HL-60 (cell line): ENCODE measurements around the gene DAB2.

ENCODE experiments used
- DNase-seq, 2 experiments: peaks; one replicate each; pipeline ENCODE4 v3.0.0-alpha.2; 2010 to 2020; ENCODE audit warnings: low read depth in 1 of 2, low spot score in 1 of 2
- H3K27ac ChIP-seq: fragments of 250-450 bp; sonication (Bioruptor Pico); replicated peaks from 2 replicates; pipeline ENCODE4 v1.5.1; 2020; ENCODE audit warnings: mild to moderate bottlenecking, moderate library complexity
- H3K27me3 ChIP-seq: fragments of 250-450 bp; sonication (Bioruptor Pico); 2 replicates; pipeline ENCODE4 v1.5.1; 2021; ENCODE audit warnings: mild to moderate bottlenecking, moderate library complexity; ENCODE audit not compliant: insufficient read depth, poor library complexity, severe bottlenecking
- H3K4me3 ChIP-seq: replicated peaks from 2 replicates; pipeline ENCODE4 v1.5.1; 2011; ENCODE audit warnings: mild to moderate bottlenecking, control low read depth, low read length; ENCODE audit not compliant: insufficient read depth
- GABPA ChIP-seq: IDR thresholded peaks from 2 replicates; pipeline ENCODE4 v1.6.1; 2012; ENCODE audit warnings: low read depth
- POLR2AphosphoS5 ChIP-seq: IDR thresholded peaks from 2 replicates; pipeline ENCODE4 v1.6.1; 2012; ENCODE audit warnings: low read depth
- SPI1 ChIP-seq: IDR thresholded peaks from 2 replicates; pipeline ENCODE4 v1.6.1; 2012; ENCODE audit warnings: low read depth, mild to moderate bottlenecking, borderline replicate concordance
- TF ChIP-seq, protein P1 (sequence below): IDR thresholded peaks from 2 replicates; pipeline ENCODE4 v1.6.1; 2012; ENCODE audit warnings: low read depth; ENCODE audit not compliant: insufficient replicate concordance
- TF ChIP-seq, protein P2 (sequence below): IDR thresholded peaks from one replicate; pipeline ENCODE4 v1.5.1; 2011; ENCODE audit warnings: low read length, control low read depth, inconsistent platforms; ENCODE audit not compliant: insufficient read depth

Gene DAB2

DNA sequence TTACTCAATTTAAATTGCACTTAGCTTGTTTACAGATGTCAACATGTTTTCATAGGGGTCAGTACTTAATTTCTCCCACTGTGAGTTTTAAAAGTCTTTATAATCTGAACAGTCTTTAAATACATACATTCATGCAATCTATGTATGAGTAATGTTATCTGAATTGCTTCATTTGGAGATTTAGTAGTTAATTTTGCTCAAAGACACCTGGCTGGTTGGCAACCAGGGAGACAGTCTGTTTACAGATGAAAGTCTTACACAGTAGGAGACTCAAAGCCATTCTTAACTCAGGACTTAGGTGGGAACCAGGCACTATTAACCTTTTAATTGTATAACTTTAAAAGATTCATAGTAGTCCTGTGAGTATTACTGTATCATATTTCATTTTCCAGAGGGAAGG is 29.3 kb downstream of the DAB2 start:
- H3K27me3 ChIP-seq, result no peaks in the 10 kb centered on the region
- no peak overlapping the region for H3K4me3 ChIP-seq
- TF ChIP-seq SPI1, result no peak
- no peak for TF ChIP-seq GABPA
- no peak for TF ChIP-seq POLR2AphosphoS5
- TF ChIP-seq, protein P1, sequence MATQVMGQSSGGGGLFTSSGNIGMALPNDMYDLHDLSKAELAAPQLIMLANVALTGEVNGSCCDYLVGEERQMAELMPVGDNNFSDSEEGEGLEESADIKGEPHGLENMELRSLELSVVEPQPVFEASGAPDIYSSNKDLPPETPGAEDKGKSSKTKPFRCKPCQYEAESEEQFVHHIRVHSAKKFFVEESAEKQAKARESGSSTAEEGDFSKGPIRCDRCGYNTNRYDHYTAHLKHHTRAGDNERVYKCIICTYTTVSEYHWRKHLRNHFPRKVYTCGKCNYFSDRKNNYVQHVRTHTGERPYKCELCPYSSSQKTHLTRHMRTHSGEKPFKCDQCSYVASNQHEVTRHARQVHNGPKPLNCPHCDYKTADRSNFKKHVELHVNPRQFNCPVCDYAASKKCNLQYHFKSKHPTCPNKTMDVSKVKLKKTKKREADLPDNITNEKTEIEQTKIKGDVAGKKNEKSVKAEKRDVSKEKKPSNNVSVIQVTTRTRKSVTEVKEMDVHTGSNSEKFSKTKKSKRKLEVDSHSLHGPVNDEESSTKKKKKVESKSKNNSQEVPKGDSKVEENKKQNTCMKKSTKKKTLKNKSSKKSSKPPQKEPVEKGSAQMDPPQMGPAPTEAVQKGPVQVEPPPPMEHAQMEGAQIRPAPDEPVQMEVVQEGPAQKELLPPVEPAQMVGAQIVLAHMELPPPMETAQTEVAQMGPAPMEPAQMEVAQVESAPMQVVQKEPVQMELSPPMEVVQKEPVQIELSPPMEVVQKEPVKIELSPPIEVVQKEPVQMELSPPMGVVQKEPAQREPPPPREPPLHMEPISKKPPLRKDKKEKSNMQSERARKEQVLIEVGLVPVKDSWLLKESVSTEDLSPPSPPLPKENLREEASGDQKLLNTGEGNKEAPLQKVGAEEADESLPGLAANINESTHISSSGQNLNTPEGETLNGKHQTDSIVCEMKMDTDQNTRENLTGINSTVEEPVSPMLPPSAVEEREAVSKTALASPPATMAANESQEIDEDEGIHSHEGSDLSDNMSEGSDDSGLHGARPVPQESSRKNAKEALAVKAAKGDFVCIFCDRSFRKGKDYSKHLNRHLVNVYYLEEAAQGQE, result no peak
- TF ChIP-seq, protein P2, sequence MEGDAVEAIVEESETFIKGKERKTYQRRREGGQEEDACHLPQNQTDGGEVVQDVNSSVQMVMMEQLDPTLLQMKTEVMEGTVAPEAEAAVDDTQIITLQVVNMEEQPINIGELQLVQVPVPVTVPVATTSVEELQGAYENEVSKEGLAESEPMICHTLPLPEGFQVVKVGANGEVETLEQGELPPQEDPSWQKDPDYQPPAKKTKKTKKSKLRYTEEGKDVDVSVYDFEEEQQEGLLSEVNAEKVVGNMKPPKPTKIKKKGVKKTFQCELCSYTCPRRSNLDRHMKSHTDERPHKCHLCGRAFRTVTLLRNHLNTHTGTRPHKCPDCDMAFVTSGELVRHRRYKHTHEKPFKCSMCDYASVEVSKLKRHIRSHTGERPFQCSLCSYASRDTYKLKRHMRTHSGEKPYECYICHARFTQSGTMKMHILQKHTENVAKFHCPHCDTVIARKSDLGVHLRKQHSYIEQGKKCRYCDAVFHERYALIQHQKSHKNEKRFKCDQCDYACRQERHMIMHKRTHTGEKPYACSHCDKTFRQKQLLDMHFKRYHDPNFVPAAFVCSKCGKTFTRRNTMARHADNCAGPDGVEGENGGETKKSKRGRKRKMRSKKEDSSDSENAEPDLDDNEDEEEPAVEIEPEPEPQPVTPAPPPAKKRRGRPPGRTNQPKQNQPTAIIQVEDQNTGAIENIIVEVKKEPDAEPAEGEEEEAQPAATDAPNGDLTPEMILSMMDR, result no peak
- no peak overlapping the region for H3K27ac ChIP-seq
- no peak for DNase-seq

DNA sequence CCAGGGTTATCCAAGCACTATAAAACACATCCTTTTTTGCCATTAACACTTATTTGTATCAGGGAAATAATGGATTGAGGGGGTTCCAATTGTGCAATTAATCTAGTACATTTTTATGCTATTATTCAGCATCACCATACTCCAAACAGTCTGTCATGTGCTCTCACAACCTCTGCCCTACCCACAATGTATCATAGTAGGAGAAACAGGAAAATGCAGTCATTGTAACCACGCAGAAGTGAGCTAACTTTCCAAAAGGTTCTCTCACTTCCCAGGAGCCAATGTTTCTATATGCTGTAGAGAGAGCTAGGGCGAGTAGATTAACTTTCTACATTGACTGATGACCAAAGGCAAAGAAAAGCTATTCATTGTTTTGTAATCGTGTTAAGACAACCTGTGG is 29.8 kb downstream of the DAB2 start:
- Histone ChIP-seq H3K27me3 (no peaks in the 10 kb centered on the region), H3K27ac (no peak overlapping the region), H3K4me3 (no peak overlapping the region)
- TF ChIP-seq SPI1 (no peak), GABPA (no peak), POLR2AphosphoS5 (no peak)
- TF ChIP-seq, protein P1, result no peak
- TF ChIP-seq, protein P2, result no peak
- DNase-seq, result no peak

DNA sequence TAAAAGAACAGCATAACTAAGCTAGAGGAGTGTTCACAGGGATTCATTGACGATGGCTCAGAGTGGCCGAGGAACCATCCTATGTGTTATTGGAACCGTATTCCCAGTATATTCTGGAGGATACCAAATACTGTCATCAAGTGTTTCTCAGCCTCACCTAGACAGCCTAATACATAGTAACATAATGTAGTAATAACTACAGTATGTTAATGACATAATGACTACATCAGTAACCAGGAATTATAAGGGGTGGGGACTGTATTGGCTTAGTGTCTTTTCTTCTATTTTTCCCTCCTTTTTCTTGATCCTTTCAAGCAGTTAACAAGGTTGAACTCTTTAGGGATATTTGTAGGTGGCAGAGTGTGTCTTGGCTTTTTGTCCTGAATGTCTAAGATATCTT is 33.8 kb downstream of the DAB2 start:
- H3K4me3 ChIP-seq, result no peak overlapping the region
- DNase-seq, result no peak
- no peak overlapping the region for H3K27ac ChIP-seq
- TF ChIP-seq, protein P2, result no peak
- H3K27me3 ChIP-seq, result peaks cover 4% of the 10 kb centered on the region

DNA sequence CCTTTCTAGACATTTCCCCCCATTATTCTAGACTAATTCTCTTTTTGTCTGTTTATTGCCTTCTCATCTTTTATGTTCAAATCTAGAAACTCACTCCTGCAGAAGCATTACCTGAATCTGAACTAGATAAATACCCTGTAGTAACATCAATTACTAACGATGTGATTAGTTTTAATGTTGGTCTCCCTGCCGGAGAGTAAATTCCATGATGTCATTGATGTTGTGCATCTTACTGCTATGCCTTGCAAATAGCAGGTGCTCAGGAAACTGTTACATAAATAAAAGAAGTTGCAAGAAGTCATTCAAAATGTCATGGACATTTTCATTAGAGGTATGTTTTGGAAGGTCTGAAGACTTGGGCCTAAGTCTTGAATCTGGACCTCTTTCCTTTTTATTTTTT is 37.5 kb downstream of the DAB2 start:
- H3K4me3 ChIP-seq, result no peak overlapping the region
- TF ChIP-seq GABPA, result no peak
- TF ChIP-seq, protein P1, result no peak
- TF ChIP-seq SPI1, result no peak
- no peak for TF ChIP-seq POLR2AphosphoS5
- TF ChIP-seq, protein P2, result no peak
- DNase-seq, result no peak
- H3K27ac ChIP-seq, result no peak overlapping the region
- peaks cover 15% of the 10 kb centered on the region for H3K27me3 ChIP-seq
